Measurements from ENCODE around the gene FAM53A.

FAM53A gene

GRCh38 chr4:1604706-1605205, 79.4 kb downstream of the FAM53A start:
- no peak for TF ChIP-seq CTCF (IDR thresholded peaks at IDR 0.05; ENCODE audit: low read depth, low read length)
- no peak for DNase-seq (ENCODE audit: extremely low read depth, low read depth)

- TF ChIP-seq CTCF (IDR thresholded peaks at IDR 0.05; ENCODE audit: low read depth, low read length): no peak
- no peak for DNase-seq (ENCODE audit: extremely low read depth, low read depth)
Observed at GRCh38 chr4:1604181-1604705, 79.9 kb downstream of the FAM53A start.

- no peak for TF ChIP-seq CTCF (IDR thresholded peaks at IDR 0.05; ENCODE audit: low read depth, low read length)
- no peak for DNase-seq (ENCODE audit: extremely low read depth, low read depth)
Observed at GRCh38 chr4:1603413-1604135, 80.5 kb downstream of the FAM53A start.

GRCh38 chr4:1602655-1603412, 81.3 kb downstream of the FAM53A start:
- no peak for DNase-seq (ENCODE audit: extremely low read depth, low read depth)
- TF ChIP-seq CTCF (IDR thresholded peaks at IDR 0.05; ENCODE audit: low read depth, low read length): no peak

GRCh38 chr4:1601852-1602654, 82.1 kb downstream of the FAM53A start:
- no peak for TF ChIP-seq CTCF (IDR thresholded peaks at IDR 0.05; ENCODE audit: low read depth, low read length)
- DNase-seq (ENCODE audit: extremely low read depth, low read depth): no peak

GRCh38 chr4:1601533-1601835, 82.6 kb downstream of the FAM53A start:
- no peak for DNase-seq (ENCODE audit: extremely low read depth, low read depth)
- TF ChIP-seq CTCF (IDR thresholded peaks at IDR 0.05; ENCODE audit: low read depth, low read length): no peak
